WTC11 (cell line): ENCODE measurements around the gene ERP29. TPM values are rescaled to one million over a fixed set of nuclear protein-coding genes. Genes with fewer than 3 reads are reported as not detected.

Source experiments
- ATAC-seq: fragments of 200-7000 bp; cut with Tn5 transposase; 2 replicates; pipeline ENCODE4 v1.10.0; 2021; ENCODE audit warnings: mild to moderate bottlenecking, moderate library complexity
- CTCF ChIA-PET: fragments of 300-600 bp; sonication (Branson Sonifier 250); formaldehyde crosslinking; loops from one replicate; lab custom pipeline; 2021; ENCODE audit warnings: antibody characterized with exemption; lab: Charles Lee
- POLR2A ChIA-PET: fragments of 350-600 bp; sonication (Branson Sonifier 250); formaldehyde crosslinking; loops from one replicate; lab custom pipeline; 2021; ENCODE audit warnings: antibody characterized with exemption; lab: Charles Lee
- DNase-seq: peaks from one replicate; pipeline ENCODE4 v3.0.0; 2021; ENCODE audit warnings: low spot score
- H3K27ac Mint-ChIP-seq: 2 replicates; pipeline ENCODE4 v1.8.0; 2021; ENCODE audit warnings: mixed read lengths
- H3K27me3 Mint-ChIP-seq: 2 replicates; pipeline ENCODE4 v1.8.0; 2021; ENCODE audit warnings: low read depth, mild to moderate bottlenecking, moderate library complexity, mixed read lengths
- H3K36me3 Mint-ChIP-seq: 2 replicates; pipeline ENCODE4 v1.8.0; 2021; ENCODE audit warnings: mixed read lengths
- H3K4me1 Mint-ChIP-seq: 2 replicates; pipeline ENCODE4 v1.8.0; 2022; ENCODE audit warnings: mixed read lengths
- H3K4me3 Mint-ChIP-seq: 2 replicates; pipeline ENCODE4 v1.8.0; 2021; ENCODE audit warnings: mild to moderate bottlenecking, moderate library complexity, mixed read lengths
- H3K9me3 Mint-ChIP-seq: 2 replicates; pipeline ENCODE4 v1.8.0; 2021; ENCODE audit warnings: mixed read lengths
- CREM ChIP-seq: sonication (generic); formaldehyde crosslinking; IDR thresholded peaks from 2 replicates; pipeline ENCODE4 v1.8.1; 2022; ENCODE audit warnings: mild to moderate bottlenecking, missing genetic modification reagents, moderate library complexity
- FOXP1 ChIP-seq: sonication (generic); formaldehyde crosslinking; IDR thresholded peaks from 2 replicates; pipeline ENCODE4 v1.8.0; 2022; ENCODE audit warnings: missing genetic modification reagents, mild to moderate bottlenecking, moderate library complexity, borderline replicate concordance
- GTF2I ChIP-seq: fragments of 250-450 bp; sonication (Bioruptor Pico); conservative IDR thresholded peaks from 2 replicates; pipeline ENCODE4 v1.4.0; 2021; ENCODE audit warnings: mild to moderate bottlenecking
- JAZF1 ChIP-seq: fragments of 250-450 bp; sonication (Bioruptor Pico); IDR thresholded peaks from 2 replicates; pipeline ENCODE4 v1.9.0; 2021; ENCODE audit warnings: moderate library complexity, mild to moderate bottlenecking, inconsistent platforms
- MXD4 ChIP-seq: fragments of 250-450 bp; sonication (Bioruptor Pico); IDR thresholded peaks from 2 replicates; pipeline ENCODE4 v1.8.0; 2021; ENCODE audit warnings: mild to moderate bottlenecking, moderate library complexity, borderline replicate concordance
- NFATC4 ChIP-seq: fragments of 250-450 bp; sonication (Bioruptor Pico); IDR thresholded peaks from 2 replicates; pipeline ENCODE4 v1.9.0; 2021; ENCODE audit warnings: mild to moderate bottlenecking
- NFYB ChIP-seq: sonication (generic); formaldehyde crosslinking; conservative IDR thresholded peaks from 2 replicates; pipeline ENCODE4 v1.8.0; 2022; ENCODE audit warnings: low read depth, missing genetic modification reagents
- PRRX2 ChIP-seq: fragments of 250-450 bp; sonication (Bioruptor Pico); IDR thresholded peaks from 2 replicates; pipeline ENCODE4 v1.8.0; 2021; ENCODE audit warnings: mild to moderate bottlenecking
- RELA ChIP-seq: sonication (generic); formaldehyde crosslinking; IDR thresholded peaks from 2 replicates; pipeline ENCODE4 v1.8.1; 2022; ENCODE audit warnings: missing genetic modification reagents, mild to moderate bottlenecking, borderline replicate concordance
- SOX15 ChIP-seq: fragments of 250-450 bp; sonication (Bioruptor Pico); IDR thresholded peaks from 2 replicates; pipeline ENCODE4 v1.9.0; 2021; ENCODE audit warnings: mild to moderate bottlenecking
- ZNF121 ChIP-seq: sonication (generic); formaldehyde crosslinking; IDR thresholded peaks from 2 replicates; pipeline ENCODE4 v1.8.0; 2023; ENCODE audit warnings: missing genetic modification reagents
- ZNF232 ChIP-seq: sonication (generic); formaldehyde crosslinking; IDR thresholded peaks from 2 replicates; pipeline ENCODE4 v1.8.0; 2022; ENCODE audit warnings: mild to moderate bottlenecking, missing genetic modification reagents
- ZNF263 ChIP-seq: sonication (generic); formaldehyde crosslinking; IDR thresholded peaks from 2 replicates; pipeline ENCODE4 v1.8.1; 2022; ENCODE audit warnings: low read depth, mild to moderate bottlenecking, moderate library complexity, missing genetic modification reagents
- total RNA-seq: library from RNA; stranded (reverse); gene quantifications from 3 replicates; pipeline ENCODE4 v1.2.3, GENCODE V29; 2021
- TF ChIP-seq, protein P1 (sequence below): sonication (generic); formaldehyde crosslinking; IDR thresholded peaks from 2 replicates; pipeline ENCODE4 v1.8.1; 2022; ENCODE audit warnings: mild to moderate bottlenecking, moderate library complexity, missing genetic modification reagents
- TF ChIP-seq, protein P2 (sequence below): sonication (generic); formaldehyde crosslinking; IDR thresholded peaks from 2 replicates; pipeline ENCODE4 v1.8.1; 2023; ENCODE audit warnings: mild to moderate bottlenecking, missing genetic modification reagents
- TF ChIP-seq, protein P3 (sequence below): sonication (generic); formaldehyde crosslinking; IDR thresholded peaks from 2 replicates; pipeline ENCODE4 v1.8.1; 2022; ENCODE audit warnings: low read depth, mild to moderate bottlenecking, moderate library complexity, missing genetic modification reagents, borderline replicate concordance
- TF ChIP-seq, protein P4 (sequence below): sonication (generic); formaldehyde crosslinking; IDR thresholded peaks from 2 replicates; pipeline ENCODE4 v1.8.1; 2023; ENCODE audit warnings: mild to moderate bottlenecking, moderate library complexity, missing genetic modification reagents
- TF ChIP-seq, protein P5 (sequence below): fragments of 250-450 bp; sonication (Bioruptor Pico); IDR thresholded peaks from 2 replicates; pipeline ENCODE4 v1.9.0; 2021; ENCODE audit warnings: mild to moderate bottlenecking
- TF ChIP-seq, protein P6 (sequence below): sonication (generic); formaldehyde crosslinking; conservative IDR thresholded peaks from 2 replicates; pipeline ENCODE4 v1.8.1; 2022; ENCODE audit warnings: mild to moderate bottlenecking, missing genetic modification reagents

Gene ERP29
- total RNA-seq, 1 experiment from 2014 or later, result 162 TPM

DNA sequence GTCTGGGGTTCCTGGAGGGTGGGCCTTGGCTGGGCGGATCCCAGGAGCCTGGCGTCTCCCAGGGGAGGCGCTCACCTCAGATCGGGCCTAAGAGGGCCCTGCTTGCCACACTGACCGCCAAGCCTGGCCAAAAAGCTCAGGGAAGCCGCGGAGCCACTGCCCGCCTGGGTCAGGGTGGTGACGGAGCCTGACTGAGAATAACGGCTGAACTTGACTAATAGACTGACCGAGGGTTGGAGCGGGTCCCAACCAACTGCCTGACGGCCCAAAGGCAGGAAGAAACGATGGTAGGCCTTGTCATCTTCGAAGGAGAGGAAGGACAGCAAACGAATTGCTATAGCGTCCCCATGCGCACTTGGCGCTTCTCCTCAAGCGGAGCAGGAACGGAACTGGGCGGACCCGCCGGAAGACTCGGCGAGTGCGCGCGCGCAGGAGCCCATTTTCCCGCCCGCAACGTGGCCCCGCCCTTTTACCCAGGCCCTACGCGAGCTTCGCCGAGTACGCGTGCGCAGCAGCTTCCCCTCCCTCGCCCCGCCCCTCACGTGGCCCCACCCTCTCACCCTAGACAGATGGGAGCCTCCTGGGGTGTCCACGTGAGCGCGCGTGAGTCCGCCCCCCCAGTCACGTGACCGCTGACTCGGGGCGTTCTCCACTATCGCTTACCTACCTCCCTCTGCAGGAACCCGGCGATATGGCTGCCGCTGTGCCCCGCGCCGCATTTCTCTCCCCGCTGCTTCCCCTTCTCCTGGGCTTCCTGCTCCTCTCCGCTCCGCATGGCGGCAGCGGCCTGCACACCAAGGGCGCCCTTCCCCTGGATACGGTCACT, at the start of gene ERP29, which contains the start of gene TMEM116 (continued):
- TF ChIP-seq, protein P1, sequence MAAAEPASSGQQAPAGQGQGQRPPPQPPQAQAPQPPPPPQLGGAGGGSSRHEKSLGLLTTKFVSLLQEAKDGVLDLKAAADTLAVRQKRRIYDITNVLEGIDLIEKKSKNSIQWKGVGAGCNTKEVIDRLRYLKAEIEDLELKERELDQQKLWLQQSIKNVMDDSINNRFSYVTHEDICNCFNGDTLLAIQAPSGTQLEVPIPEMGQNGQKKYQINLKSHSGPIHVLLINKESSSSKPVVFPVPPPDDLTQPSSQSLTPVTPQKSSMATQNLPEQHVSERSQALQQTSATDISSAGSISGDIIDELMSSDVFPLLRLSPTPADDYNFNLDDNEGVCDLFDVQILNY (CRISPR knock-in tag), result peak; percentile 97
- TF ChIP-seq JAZF1 (CRISPR knock-in tag), result no peak
- TF ChIP-seq NFYB, result no peak
- TF ChIP-seq PRRX2 (CRISPR knock-in tag), result 0 out of 2 replicates have a peak, but pooled peaks have one; percentile 22
- TF ChIP-seq ZNF232 (CRISPR knock-in tag), result no peak
- TF ChIP-seq, protein P2, sequence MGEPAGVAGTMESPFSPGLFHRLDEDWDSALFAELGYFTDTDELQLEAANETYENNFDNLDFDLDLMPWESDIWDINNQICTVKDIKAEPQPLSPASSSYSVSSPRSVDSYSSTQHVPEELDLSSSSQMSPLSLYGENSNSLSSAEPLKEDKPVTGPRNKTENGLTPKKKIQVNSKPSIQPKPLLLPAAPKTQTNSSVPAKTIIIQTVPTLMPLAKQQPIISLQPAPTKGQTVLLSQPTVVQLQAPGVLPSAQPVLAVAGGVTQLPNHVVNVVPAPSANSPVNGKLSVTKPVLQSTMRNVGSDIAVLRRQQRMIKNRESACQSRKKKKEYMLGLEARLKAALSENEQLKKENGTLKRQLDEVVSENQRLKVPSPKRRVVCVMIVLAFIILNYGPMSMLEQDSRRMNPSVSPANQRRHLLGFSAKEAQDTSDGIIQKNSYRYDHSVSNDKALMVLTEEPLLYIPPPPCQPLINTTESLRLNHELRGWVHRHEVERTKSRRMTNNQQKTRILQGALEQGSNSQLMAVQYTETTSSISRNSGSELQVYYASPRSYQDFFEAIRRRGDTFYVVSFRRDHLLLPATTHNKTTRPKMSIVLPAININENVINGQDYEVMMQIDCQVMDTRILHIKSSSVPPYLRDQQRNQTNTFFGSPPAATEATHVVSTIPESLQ (CRISPR knock-in tag), result no peak
- TF ChIP-seq, protein P3, sequence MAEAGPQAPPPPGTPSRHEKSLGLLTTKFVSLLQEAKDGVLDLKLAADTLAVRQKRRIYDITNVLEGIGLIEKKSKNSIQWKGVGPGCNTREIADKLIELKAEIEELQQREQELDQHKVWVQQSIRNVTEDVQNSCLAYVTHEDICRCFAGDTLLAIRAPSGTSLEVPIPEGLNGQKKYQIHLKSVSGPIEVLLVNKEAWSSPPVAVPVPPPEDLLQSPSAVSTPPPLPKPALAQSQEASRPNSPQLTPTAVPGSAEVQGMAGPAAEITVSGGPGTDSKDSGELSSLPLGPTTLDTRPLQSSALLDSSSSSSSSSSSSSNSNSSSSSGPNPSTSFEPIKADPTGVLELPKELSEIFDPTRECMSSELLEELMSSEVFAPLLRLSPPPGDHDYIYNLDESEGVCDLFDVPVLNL, result peak; percentile 96
- no peak for TF ChIP-seq MXD4 (CRISPR knock-in tag)
- TF ChIP-seq, protein P4, sequence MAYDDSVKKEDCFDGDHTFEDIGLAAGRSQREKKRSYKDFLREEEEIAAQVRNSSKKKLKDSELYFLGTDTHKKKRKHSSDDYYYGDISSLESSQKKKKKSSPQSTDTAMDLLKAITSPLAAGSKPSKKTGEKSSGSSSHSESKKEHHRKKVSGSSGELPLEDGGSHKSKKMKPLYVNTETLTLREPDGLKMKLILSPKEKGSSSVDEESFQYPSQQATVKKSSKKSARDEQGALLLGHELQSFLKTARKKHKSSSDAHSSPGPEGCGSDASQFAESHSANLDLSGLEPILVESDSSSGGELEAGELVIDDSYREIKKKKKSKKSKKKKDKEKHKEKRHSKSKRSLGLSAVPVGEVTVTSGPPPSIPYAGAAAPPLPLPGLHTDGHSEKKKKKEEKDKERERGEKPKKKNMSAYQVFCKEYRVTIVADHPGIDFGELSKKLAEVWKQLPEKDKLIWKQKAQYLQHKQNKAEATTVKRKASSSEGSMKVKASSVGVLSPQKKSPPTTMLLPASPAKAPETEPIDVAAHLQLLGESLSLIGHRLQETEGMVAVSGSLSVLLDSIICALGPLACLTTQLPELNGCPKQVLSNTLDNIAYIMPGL (CRISPR knock-in tag), result peak; percentile 90; the same call in 1 of the 2 replicates
- TF ChIP-seq, protein P5, sequence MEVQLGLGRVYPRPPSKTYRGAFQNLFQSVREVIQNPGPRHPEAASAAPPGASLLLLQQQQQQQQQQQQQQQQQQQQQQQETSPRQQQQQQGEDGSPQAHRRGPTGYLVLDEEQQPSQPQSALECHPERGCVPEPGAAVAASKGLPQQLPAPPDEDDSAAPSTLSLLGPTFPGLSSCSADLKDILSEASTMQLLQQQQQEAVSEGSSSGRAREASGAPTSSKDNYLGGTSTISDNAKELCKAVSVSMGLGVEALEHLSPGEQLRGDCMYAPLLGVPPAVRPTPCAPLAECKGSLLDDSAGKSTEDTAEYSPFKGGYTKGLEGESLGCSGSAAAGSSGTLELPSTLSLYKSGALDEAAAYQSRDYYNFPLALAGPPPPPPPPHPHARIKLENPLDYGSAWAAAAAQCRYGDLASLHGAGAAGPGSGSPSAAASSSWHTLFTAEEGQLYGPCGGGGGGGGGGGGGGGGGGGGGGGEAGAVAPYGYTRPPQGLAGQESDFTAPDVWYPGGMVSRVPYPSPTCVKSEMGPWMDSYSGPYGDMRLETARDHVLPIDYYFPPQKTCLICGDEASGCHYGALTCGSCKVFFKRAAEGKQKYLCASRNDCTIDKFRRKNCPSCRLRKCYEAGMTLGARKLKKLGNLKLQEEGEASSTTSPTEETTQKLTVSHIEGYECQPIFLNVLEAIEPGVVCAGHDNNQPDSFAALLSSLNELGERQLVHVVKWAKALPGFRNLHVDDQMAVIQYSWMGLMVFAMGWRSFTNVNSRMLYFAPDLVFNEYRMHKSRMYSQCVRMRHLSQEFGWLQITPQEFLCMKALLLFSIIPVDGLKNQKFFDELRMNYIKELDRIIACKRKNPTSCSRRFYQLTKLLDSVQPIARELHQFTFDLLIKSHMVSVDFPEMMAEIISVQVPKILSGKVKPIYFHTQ (CRISPR knock-in tag), result no peak
- no peak for TF ChIP-seq NFATC4 (CRISPR knock-in tag)
- no peak for TF ChIP-seq ZNF121 (CRISPR knock-in tag)
- TF ChIP-seq SOX15, result no peak
- 0 out of 2 replicates have a peak, but pooled peaks have one; percentile 36 for TF ChIP-seq CREM (CRISPR knock-in tag)
- TF ChIP-seq RELA (CRISPR knock-in tag), result 0 out of 2 replicates have a peak, but pooled peaks have one; percentile 63
- TF ChIP-seq, protein P6, sequence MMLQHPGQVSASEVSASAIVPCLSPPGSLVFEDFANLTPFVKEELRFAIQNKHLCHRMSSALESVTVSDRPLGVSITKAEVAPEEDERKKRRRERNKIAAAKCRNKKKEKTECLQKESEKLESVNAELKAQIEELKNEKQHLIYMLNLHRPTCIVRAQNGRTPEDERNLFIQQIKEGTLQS (CRISPR knock-in tag), result no peak
- TF ChIP-seq ZNF263, result no peak

DNA sequence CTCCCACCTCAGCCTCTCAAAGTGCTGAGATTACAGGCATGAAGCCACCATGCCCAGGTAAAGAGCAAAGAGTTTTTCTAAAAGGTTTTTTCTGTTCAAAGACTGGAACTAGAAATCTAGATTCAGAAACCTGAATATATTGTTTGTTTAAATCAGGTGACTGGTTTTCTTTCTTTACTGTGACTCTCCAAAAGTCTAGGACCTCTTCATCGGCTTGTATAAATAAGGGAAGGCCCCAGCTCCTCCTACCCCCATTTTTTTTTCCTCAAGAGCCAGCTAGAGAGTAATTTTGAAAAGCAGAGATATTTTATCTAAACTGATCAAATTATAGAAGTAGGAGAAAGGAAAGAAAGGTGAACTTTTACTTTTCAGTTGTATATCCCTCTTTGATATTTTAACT, 48.3 kb upstream of the ERP29 start:
- no peak overlapping the region for H3K27ac Mint-ChIP-seq
- H3K4me3 Mint-ChIP-seq, result no peak overlapping the region
- POLR2A ChIA-PET, result no interaction called here
- peaks cover 7% of the 10 kb centered on the region for H3K36me3 Mint-ChIP-seq
- TF ChIP-seq GTF2I (CRISPR knock-in tag) (no peak), PRRX2 (CRISPR knock-in tag) (no peak), FOXP1 (CRISPR knock-in tag) (no peak)
- CTCF ChIA-PET, result no interaction called here
- ATAC-seq (no peak), DNase-seq (no peak)
- H3K27me3 Mint-ChIP-seq, result no peaks in the 10 kb centered on the region; the same call in 1 of the 2 replicates
- H3K4me1 Mint-ChIP-seq, result peaks cover 8% of the 10 kb centered on the region
- peaks cover 28% of the 10 kb centered on the region for H3K9me3 Mint-ChIP-seq
